HepG2 (cell line): ENCODE results near the gene CASKIN1. TPM values are rescaled to one million over a fixed set of nuclear protein-coding genes. Genes with fewer than 3 reads are reported as not detected.

ENCODE experiments used
- ARID2 ChIP-seq: sonication (generic); formaldehyde crosslinking; IDR thresholded peaks from 2 replicates; pipeline ENCODE4 v1.8.1; 2022; ENCODE audit warnings: mild to moderate bottlenecking, missing genetic modification reagents, borderline replicate concordance
- ATF7-NPFF ChIP-seq: sonication (generic); formaldehyde crosslinking; IDR thresholded peaks from 2 replicates; pipeline ENCODE4 v1.8.1; 2023; ENCODE audit warnings: mild to moderate bottlenecking, low read depth, missing genetic modification reagents, moderate library complexity
- CHD4 ChIP-seq: fragments of 200-600 bp; sonication (generic); IDR thresholded peaks from 2 replicates; pipeline ENCODE4 v1.7.0; 2017; ENCODE audit warnings: mild to moderate bottlenecking, low read length, borderline replicate concordance
- HNRNPL ChIP-seq: fragments of 200-400 bp; formaldehyde crosslinking; IDR thresholded peaks from 2 replicates; pipeline ENCODE4 v1.6.1; 2017; ENCODE audit warnings: mild to moderate bottlenecking, low read depth, low read length
- SOX13 ChIP-seq, 3 experiments: fragments of 450-650 bp in 1 of 3; sonication (generic) in 1 of 3; formaldehyde crosslinking in 1 of 3; IDR thresholded peaks in 2 of 3; conservative IDR thresholded peaks in 1 of 3; 2 replicates each; pipeline versions ENCODE4 v1.5.0 to v1.6.1; 2016 to 2020; ENCODE audit warnings: antibody characterized with exemption in 1 of 3, mild to moderate bottlenecking in 1 of 3, missing compliant biosample characterization in 1 of 3, missing genetic modification reagents in 1 of 3, moderate library complexity in 1 of 3
- ZFP36 ChIP-seq: fragments of 150-350 bp; IDR thresholded peaks from 2 replicates; pipeline ENCODE4 v1.6.1; 2018; ENCODE audit warnings: borderline replicate concordance, low read length, low read depth; ENCODE audit not compliant: partially characterized antibody
- ZNF205 ChIP-seq: IDR thresholded peaks from 2 replicates; pipeline ENCODE4 v1.6.1; 2018; ENCODE audit warnings: missing biosample characterization, missing genetic modification reagents
- ZSCAN30 ChIP-seq: sonication (generic); formaldehyde crosslinking; IDR thresholded peaks from 2 replicates; pipeline ENCODE4 v1.5.0; 2020; ENCODE audit warnings: mild to moderate bottlenecking, missing genetic modification reagents
- polyA plus RNA-seq, 8 experiments: library from polyadenylated mRNA; depleted of rRNA in 3 of 8; stranded (reverse) in 7 of 8; unstranded in 1 of 8; fragments of >200 nt; fragmentation: Illumina TruSeq in 4 of 8; extraction: Trizol in 4 of 8; gene quantifications; 2 replicates each; pipeline versions ENCODE4 v1.2.1 to v1.2.3, GENCODE V29; 2011 to 2016; ENCODE audit warnings: low read depth in 4 of 8, missing spikeins in 1 of 8, mixed read lengths in 1 of 8; ENCODE audit not compliant: insufficient read depth in 1 of 8
- total RNA-seq, 5 experiments: library from RNA; depleted of rRNA; stranded (reverse); fragments of >200 nt; fragmentation: Illumina TruSeq; extraction: Trizol; gene quantifications; 2 replicates each; pipeline ENCODE4 v1.2.3, GENCODE V29; 2016; ENCODE audit warnings: low read depth in 1 of 5
- TF ChIP-seq, protein P1 (sequence below): sonication (generic); formaldehyde crosslinking; IDR thresholded peaks from 2 replicates; pipeline ENCODE4 v1.4.0; 2020; ENCODE audit warnings: missing genetic modification reagents, borderline replicate concordance
- TF ChIP-seq, protein P2 (sequence below): sonication (generic); formaldehyde crosslinking; IDR thresholded peaks from 2 replicates; pipeline ENCODE4 v1.9.0; 2022; ENCODE audit warnings: low read depth, missing genetic modification reagents
- TF ChIP-seq, protein P3 (sequence below): sonication (generic); formaldehyde crosslinking; conservative IDR thresholded peaks from 2 replicates; pipeline ENCODE4 v1.4.0; 2020; ENCODE audit warnings: mild to moderate bottlenecking, missing genetic modification reagents, moderate library complexity
- TF ChIP-seq, protein P4 (sequence below): sonication (generic); formaldehyde crosslinking; IDR thresholded peaks from 2 replicates; pipeline ENCODE4 v1.8.0; 2022; ENCODE audit warnings: mild to moderate bottlenecking, missing genetic modification reagents
- TF ChIP-seq, protein P5 (sequence below): sonication (generic); formaldehyde crosslinking; IDR thresholded peaks from 2 replicates; pipeline ENCODE4 v1.4.0; 2020; ENCODE audit warnings: missing genetic modification reagents

The CASKIN1 gene
- total and polyA plus RNA-seq, 2 of the 13 experiments (the other 11 are each of a cell fraction or from before 2014, with no cell fraction given) = 1.2 to 2.2 TPM

DNA sequence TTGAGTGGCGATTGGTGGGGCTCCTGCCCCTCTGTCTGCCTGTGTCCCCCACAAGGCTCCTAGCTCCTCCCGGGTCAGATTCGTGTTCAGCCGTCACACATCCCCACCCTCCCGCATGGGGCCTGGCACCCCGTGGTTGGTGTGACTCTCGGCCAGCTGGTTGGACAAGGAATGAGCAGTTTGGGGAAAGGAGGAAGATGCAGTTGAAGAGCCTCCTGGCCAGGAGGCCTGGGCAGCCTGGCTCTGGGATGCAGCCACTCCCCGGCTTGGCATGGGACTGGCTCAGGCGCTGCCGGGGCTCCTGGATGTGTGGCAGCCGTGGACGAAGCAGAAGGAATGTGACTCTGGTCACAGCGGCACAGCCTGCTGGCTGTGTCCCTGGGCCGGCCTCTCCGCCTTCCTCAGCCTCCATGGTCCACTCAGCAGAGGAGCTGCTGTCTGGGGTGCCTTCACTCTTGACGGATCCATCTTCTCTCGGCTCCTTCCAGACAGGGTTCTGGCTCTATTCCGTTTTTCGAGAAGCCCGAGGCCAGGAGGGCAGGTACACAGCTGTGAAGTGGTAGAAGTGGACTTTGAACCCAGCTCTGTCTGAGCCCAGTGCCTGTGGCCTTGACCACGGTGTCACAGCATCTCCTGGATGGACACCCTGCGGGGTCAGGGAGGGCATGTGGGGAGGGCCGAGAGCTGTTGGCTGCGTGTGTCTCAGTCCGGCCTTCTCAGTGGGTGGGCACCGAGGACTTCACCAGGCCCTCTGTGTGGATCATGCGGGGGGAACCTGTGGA, 38.7 kb downstream of the CASKIN1 start (continued):
- TF ChIP-seq, protein P1, sequence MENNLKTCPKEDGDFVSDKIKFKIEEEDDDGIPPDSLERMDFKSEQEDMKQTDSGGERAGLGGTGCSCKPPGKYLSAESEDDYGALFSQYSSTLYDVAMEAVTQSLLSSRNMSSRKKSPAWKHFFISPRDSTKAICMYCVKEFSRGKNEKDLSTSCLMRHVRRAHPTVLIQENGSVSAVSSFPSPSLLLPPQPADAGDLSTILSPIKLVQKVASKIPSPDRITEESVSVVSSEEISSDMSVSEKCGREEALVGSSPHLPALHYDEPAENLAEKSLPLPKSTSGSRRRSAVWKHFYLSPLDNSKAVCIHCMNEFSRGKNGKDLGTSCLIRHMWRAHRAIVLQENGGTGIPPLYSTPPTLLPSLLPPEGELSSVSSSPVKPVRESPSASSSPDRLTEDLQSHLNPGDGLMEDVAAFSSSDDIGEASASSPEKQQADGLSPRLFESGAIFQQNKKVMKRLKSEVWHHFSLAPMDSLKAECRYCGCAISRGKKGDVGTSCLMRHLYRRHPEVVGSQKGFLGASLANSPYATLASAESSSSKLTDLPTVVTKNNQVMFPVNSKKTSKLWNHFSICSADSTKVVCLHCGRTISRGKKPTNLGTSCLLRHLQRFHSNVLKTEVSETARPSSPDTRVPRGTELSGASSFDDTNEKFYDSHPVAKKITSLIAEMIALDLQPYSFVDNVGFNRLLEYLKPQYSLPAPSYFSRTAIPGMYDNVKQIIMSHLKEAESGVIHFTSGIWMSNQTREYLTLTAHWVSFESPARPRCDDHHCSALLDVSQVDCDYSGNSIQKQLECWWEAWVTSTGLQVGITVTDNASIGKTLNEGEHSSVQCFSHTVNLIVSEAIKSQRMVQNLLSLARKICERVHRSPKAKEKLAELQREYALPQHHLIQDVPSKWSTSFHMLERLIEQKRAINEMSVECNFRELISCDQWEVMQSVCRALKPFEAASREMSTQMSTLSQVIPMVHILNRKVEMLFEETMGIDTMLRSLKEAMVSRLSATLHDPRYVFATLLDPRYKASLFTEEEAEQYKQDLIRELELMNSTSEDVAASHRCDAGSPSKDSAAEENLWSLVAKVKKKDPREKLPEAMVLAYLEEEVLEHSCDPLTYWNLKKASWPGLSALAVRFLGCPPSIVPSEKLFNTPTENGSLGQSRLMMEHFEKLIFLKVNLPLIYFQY (CRISPR knock-in tag) = peak; percentile 78; the same call in 1 of the 2 replicates
- TF ChIP-seq CHD4 = no peak
- TF ChIP-seq, protein P2, sequence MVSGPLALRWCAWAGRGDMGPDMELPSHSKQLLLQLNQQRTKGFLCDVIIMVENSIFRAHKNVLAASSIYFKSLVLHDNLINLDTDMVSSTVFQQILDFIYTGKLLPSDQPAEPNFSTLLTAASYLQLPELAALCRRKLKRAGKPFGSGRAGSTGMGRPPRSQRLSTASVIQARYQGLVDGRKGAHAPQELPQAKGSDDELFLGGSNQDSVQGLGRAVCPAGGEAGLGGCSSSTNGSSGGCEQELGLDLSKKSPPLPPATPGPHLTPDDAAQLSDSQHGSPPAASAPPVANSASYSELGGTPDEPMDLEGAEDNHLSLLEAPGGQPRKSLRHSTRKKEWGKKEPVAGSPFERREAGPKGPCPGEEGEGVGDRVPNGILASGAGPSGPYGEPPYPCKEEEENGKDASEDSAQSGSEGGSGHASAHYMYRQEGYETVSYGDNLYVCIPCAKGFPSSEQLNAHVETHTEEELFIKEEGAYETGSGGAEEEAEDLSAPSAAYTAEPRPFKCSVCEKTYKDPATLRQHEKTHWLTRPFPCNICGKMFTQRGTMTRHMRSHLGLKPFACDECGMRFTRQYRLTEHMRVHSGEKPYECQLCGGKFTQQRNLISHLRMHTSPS (CRISPR knock-in tag) = peak; percentile 78
- TF ChIP-seq, protein P3, sequence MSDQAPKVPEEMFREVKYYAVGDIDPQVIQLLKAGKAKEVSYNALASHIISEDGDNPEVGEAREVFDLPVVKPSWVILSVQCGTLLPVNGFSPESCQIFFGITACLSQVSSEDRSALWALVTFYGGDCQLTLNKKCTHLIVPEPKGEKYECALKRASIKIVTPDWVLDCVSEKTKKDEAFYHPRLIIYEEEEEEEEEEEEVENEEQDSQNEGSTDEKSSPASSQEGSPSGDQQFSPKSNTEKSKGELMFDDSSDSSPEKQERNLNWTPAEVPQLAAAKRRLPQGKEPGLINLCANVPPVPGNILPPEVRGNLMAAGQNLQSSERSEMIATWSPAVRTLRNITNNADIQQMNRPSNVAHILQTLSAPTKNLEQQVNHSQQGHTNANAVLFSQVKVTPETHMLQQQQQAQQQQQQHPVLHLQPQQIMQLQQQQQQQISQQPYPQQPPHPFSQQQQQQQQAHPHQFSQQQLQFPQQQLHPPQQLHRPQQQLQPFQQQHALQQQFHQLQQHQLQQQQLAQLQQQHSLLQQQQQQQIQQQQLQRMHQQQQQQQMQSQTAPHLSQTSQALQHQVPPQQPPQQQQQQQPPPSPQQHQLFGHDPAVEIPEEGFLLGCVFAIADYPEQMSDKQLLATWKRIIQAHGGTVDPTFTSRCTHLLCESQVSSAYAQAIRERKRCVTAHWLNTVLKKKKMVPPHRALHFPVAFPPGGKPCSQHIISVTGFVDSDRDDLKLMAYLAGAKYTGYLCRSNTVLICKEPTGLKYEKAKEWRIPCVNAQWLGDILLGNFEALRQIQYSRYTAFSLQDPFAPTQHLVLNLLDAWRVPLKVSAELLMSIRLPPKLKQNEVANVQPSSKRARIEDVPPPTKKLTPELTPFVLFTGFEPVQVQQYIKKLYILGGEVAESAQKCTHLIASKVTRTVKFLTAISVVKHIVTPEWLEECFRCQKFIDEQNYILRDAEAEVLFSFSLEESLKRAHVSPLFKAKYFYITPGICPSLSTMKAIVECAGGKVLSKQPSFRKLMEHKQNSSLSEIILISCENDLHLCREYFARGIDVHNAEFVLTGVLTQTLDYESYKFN (CRISPR knock-in tag) = peak; percentile 94
- TF ChIP-seq ZNF205 (CRISPR knock-in tag) = peak; percentile 58; the same call in 1 of the 2 replicates
- TF ChIP-seq ARID2 (CRISPR knock-in tag) = 0 out of 2 replicates have a peak, but pooled peaks have one; percentile 65
- TF ChIP-seq, protein P4, sequence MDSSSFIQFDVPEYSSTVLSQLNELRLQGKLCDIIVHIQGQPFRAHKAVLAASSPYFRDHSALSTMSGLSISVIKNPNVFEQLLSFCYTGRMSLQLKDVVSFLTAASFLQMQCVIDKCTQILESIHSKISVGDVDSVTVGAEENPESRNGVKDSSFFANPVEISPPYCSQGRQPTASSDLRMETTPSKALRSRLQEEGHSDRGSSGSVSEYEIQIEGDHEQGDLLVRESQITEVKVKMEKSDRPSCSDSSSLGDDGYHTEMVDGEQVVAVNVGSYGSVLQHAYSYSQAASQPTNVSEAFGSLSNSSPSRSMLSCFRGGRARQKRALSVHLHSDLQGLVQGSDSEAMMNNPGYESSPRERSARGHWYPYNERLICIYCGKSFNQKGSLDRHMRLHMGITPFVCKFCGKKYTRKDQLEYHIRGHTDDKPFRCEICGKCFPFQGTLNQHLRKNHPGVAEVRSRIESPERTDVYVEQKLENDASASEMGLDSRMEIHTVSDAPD (CRISPR knock-in tag) = 0 out of 2 replicates have a peak, but pooled peaks have one; percentile 48
- TF ChIP-seq HNRNPL = 0 out of 2 replicates have a peak, but pooled peaks have one; percentile 64
- TF ChIP-seq ATF7-NPFF = no peak
- TF ChIP-seq ZSCAN30 (CRISPR knock-in tag) = no peak
- no peak for TF ChIP-seq ZFP36
- TF ChIP-seq, protein P5, sequence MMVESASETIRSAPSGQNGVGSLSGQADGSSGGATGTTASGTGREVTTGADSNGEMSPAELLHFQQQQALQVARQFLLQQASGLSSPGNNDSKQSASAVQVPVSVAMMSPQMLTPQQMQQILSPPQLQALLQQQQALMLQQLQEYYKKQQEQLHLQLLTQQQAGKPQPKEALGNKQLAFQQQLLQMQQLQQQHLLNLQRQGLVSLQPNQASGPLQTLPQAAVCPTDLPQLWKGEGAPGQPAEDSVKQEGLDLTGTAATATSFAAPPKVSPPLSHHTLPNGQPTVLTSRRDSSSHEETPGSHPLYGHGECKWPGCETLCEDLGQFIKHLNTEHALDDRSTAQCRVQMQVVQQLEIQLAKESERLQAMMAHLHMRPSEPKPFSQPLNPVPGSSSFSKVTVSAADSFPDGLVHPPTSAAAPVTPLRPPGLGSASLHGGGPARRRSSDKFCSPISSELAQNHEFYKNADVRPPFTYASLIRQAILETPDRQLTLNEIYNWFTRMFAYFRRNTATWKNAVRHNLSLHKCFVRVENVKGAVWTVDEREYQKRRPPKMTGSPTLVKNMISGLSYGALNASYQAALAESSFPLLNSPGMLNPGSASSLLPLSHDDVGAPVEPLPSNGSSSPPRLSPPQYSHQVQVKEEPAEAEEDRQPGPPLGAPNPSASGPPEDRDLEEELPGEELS (CRISPR knock-in tag) = peak; percentile 72
- 0 out of 2 replicates have a peak, but pooled peaks have one; percentile 34 for TF ChIP-seq SOX13 (IDR thresholded peaks at IDR 0.05)
- TF ChIP-seq SOX13 (CRISPR knock-in tag; conservative IDR thresholded peaks at IDR 0.05 in 1 of 2, IDR thresholded peaks at IDR 0.05 in 1 of 2) = peak in 1 of 2 experiments; percentile 81; a peak in 2 of 4 replicates
